GM21529 (cell line): ENCODE measurements around the gene ARL4A.

Source experiments
- ATAC-seq: cut with Tn5 transposase; IDR thresholded peaks from one replicate; pipeline ENCODE4 v1.9.1; 2021; ENCODE audit not compliant: unreplicated experiment

ARL4A gene

GRCh38 chr7:12722636-12723605 lies 35.5 kb downstream of the ARL4A start:
- no peak for ATAC-seq

DNA sequence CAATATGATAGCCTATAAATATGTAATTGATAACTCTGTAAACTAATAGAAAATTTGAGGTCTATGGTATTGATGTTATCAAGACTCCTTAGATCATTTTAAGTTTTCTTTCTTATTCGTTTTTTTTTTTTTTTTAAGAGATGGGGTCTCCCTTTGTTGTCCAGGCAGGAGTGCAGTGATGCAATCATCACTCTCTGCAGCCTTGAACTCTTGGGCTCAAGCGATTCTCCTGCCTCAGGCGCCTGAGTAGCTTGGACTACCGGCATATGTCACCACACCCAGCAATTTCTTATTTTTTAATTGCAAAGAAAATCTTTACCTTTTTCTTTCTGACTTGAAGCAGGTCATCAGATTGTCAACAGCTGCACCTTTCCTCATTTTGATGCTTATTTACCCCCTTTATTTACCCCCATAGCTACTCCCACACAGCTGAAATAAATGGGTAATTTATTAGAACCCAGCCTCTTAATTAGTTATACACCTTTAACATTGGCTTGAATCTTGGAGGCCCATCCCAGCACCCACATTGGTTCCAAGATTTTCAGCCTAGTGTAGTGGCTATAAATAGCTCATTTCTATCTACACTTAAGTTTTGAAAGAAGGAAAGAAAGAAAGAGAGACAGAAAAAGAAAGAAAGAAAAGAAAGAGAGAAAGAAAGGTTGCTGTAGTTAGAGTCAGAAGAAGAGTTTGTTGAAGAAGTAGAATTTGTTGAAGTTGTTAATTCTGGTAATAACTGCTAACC lies 38.3 kb downstream of the ARL4A start:
- no peak for ATAC-seq

GRCh38 chr7:12726908-12727307 lies 39.5 kb downstream of the ARL4A start:
- no peak for ATAC-seq

DNA sequence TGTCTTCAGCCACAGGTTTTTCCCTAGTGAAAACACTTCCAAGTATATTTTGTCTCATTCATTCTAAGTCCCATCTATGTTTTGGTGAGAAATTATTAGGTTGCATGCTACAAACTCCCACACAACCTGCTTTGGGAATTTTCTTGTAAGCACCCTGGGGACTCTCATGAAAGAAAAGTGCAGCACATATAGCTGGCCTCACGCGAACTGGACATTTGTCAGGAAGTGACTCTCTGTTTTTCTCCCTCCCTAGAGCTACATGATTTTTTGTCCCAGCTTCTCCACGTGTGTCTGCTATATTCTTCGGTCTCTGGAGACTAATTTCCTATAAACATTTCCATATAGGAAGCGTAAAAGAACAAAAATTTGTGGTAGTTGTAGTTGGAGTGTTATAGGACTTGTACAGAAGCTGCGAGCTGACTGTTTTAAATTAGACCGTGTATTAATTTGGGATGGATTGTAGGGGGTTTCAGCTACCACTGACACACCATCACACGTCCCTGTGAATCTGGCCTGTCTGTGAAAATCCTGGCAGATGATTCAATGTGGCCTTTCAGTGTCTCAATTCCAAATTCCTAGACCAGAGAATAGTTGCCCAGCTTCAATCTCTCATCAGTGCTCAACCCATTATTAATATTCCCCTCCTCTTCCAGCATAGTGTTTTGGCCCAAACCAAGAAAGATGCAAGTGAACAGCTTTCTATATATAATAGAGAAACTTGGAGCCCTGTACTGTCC lies 40.2 kb downstream of the ARL4A start:
- ATAC-seq: no peak

- ATAC-seq: no peak
Observed at GRCh38 chr7:12728192-12728538, 40.7 kb downstream of the ARL4A start.

- no peak for ATAC-seq
Observed at GRCh38 chr7:12729112-12729511, 41.7 kb downstream of the ARL4A start.

DNA sequence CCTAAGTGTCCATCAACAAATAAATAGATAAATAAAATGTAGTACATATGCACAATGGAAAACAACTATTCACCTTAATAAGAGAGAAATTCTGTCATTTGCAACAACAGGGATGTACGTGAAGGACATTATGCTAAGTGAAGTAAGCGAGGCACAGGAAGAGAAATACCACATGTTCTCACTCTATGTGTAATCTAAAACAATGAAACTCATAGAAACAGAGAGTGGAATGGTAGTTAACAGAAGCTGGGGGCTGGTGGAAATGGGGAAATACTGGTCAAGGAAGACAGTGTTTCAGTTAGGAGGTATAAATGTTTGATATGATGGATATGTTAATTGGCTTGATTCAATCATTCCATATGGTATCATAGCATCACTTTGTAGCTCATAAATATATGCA lies 43.1 kb downstream of the ARL4A start:
- ATAC-seq: no peak

DNA sequence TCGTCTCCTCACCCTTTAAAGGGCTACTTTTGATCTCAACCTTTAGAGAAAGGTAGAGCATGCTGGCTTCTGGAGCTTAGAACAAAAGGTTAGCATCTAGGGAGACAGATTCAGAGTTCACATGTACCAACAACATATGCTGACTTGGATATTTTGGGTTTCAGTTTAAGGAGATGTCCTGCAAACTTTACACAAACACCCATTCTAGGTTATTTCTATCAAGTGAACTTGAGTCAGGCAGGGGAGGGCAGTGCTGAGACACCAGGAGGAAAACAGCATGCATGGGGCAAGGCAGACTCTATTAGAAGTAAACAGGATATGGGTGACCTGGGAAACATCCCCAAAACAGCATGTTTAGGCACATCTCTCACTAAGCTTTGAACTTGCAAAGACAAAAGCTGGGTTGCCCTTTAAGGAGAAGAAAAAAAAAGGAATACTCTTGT lies 43.8 kb downstream of the ARL4A start:
- ATAC-seq: no peak

DNA sequence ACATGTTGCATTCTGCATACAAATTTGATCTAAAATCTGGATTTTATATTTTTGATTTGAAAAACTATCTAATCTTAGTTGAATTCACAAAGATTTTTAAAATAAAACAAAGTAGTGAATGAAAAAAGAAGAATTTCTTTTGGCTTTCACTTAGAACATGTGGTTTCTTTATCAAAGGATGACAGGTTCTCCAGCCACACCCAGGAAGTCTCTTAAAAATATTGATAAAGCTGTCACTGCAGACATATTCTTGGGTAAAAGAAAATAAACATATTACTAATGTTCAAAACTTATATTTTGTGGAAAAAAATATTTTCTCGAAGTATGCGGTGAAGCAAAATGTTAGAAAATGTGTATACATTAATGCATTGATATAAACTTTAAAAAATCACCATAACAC lies 44.3 kb downstream of the ARL4A start:
- no peak for ATAC-seq

DNA sequence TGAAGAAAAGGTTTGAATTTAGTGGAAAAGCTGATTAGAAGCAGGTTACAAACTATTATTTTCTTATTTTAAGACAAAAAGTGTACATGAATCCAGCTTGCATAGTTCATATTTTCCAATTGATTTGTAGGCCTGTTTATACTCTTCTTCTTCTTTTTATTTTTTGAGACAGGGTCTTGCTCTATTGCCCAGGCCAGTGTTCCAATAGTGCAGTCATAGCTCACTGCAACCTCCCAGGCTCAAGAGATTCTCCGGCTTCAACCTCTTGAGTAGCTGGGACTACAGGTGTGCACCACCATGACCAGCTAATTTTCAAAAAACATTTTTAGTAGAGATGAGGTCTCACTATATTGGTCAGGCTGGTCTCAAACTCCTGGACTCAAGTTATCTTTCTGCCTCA lies 45.0 kb downstream of the ARL4A start:
- no peak for ATAC-seq

- no peak for ATAC-seq
Observed at GRCh38 chr7:12735923-12736322, 48.5 kb downstream of the ARL4A start.

GRCh38 chr7:12737373-12737772 lies 49.9 kb downstream of the ARL4A start:
- no peak for ATAC-seq

GRCh38 chr7:12737836-12738235 lies 50.4 kb downstream of the ARL4A start:
- no peak for ATAC-seq

DNA sequence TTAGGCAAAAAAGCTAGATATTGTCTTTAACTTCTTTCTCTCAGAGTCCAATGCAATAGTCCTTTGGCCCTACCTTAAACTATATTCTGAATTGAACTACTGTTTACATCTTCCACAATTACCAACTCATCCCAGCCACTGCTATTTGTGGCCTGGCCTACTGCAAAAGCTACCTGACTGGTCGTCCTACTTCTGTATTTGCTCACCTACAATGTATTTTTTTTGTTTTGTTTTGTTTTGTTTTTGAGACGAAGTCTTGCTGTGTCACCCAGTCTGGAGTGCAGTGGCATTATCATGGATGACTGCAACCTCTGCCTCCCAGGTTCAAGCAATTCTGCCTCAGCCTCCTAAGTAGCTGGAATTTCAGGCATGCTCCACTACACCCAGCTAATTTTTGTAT lies 51.2 kb downstream of the ARL4A start:
- no peak for ATAC-seq
